Smooth muscle cell (in vitro differentiated cells): ENCODE measurements around the gene WAC. TPM values are rescaled to one million over a fixed set of nuclear protein-coding genes. Genes with fewer than 3 reads are reported as not detected.
"Not testable (repeated sequence)": the region's sequence is repeated elsewhere in the genome, so short reads cannot be mapped to it uniquely, and the experiment has no call there.

Experiments used
- DNase-seq: peaks from one replicate; lab custom pipeline; 2025; ENCODE audit not compliant: unreplicated experiment; lab: John Stamatoyannopoulos, UW
- H2AFZ ChIP-seq: fragments of 200-600 bp; sonication (generic); 2 replicates; pipeline ENCODE4 v1.6.0; 2016; ENCODE audit warnings: antibody characterized with exemption, low read depth, mild to moderate bottlenecking
- H3F3A ChIP-seq: fragments of 200-600 bp; sonication (generic); 2 replicates; pipeline ENCODE4 v1.6.0; 2017; ENCODE audit warnings: antibody characterized with exemption, low read depth
- H3K27ac ChIP-seq: fragments of 200-600 bp; sonication (generic); 2 replicates; pipeline ENCODE4 v1.5.1; 2016; ENCODE audit warnings: low read depth, mild to moderate bottlenecking
- H3K27me3 ChIP-seq: fragments of 200-600 bp; sonication (generic); 2 replicates; pipeline ENCODE4 v1.6.1; 2016; ENCODE audit warnings: low read depth, mild to moderate bottlenecking
- H3K36me3 ChIP-seq: fragments of 200-600 bp; sonication (generic); 2 replicates; pipeline ENCODE4 v1.5.1; 2016; ENCODE audit warnings: low read depth
- H3K4me1 ChIP-seq: fragments of 200-600 bp; sonication (generic); 2 replicates; pipeline ENCODE4 v1.5.1; 2016; ENCODE audit warnings: low read depth
- H3K4me2 ChIP-seq: fragments of 200-600 bp; sonication (generic); 2 replicates; pipeline ENCODE4 v1.6.0; 2016; ENCODE audit warnings: mild to moderate bottlenecking
- H3K4me3 ChIP-seq: fragments of 200-600 bp; sonication (generic); 2 replicates; pipeline ENCODE4 v1.5.1; 2016; ENCODE audit warnings: mild to moderate bottlenecking
- H3K79me2 ChIP-seq: fragments of 200-600 bp; sonication (generic); 2 replicates; pipeline ENCODE4 v1.6.0; 2016; ENCODE audit warnings: low read depth, mild to moderate bottlenecking
- H3K9ac ChIP-seq: fragments of 200-600 bp; sonication (generic); 2 replicates; pipeline ENCODE4 v1.6.0; 2016; ENCODE audit warnings: low read depth
- H3K9me3 ChIP-seq: fragments of 200-600 bp; sonication (generic); replicated peaks from 2 replicates; pipeline ENCODE4 v1.5.1; 2016; ENCODE audit warnings: low read depth
- H4K20me1 ChIP-seq: fragments of 200-600 bp; sonication (generic); 2 replicates; pipeline ENCODE4 v1.6.0; 2016; ENCODE audit warnings: low read depth
- CTCF ChIP-seq: fragments of 200-600 bp; sonication (generic); IDR thresholded peaks from 2 replicates; pipeline ENCODE4 v1.5.1; 2017; ENCODE audit warnings: borderline replicate concordance, mild to moderate bottlenecking, antibody characterized with exemption; ENCODE audit not compliant: insufficient read depth, poor library complexity, severe bottlenecking
- WGBS: methylation state at CpG from one replicate; pipeline ENCODE4 v1.1.7; 2016; ENCODE audit warnings: low lambda C conversion rate; 5-methylcytosine and 5-hydroxymethylcytosine counted together
- polyA plus RNA-seq: library from polyadenylated mRNA; unstranded; fragments of >200 nt; fragmentation: Nextera tagmentation; extraction: Ambion mirVana; gene quantifications from 2 replicates; pipeline ENCODE4 v1.2.1, GENCODE V29; 2016
- total RNA-seq: library from RNA; depleted of rRNA; stranded (reverse); fragments of >200 nt; gene quantifications from 2 replicates; pipeline ENCODE4 v1.2.3, GENCODE V29; 2014

WAC gene
- total and polyA plus RNA-seq, 2 experiments from 2014 or later, result 52.2 to 97.5 TPM

GRCh38 chr10:28570598-28570997 is 37.7 kb downstream of the WAC start:
- Histone ChIP-seq H2AFZ (no peak overlapping the region), H3K4me2 (no peak overlapping the region), H3K9ac (no peak overlapping the region), H3K9me3 (no peaks in the 10 kb centered on the region), H3K36me3 (no peaks in the 10 kb centered on the region), H4K20me1 (peaks cover 100% of the 10 kb centered on the region), H3F3A (peaks cover 16% of the 10 kb centered on the region), H3K27me3 (no peaks in the 10 kb centered on the region), H3K4me3 (no peak overlapping the region), H3K79me2 (peaks cover 100% of the 10 kb centered on the region), H3K4me1 (peaks cover 5% of the 10 kb centered on the region), H3K27ac (peak overlapping the region; percentile 68)
- no peak for DNase-seq
- whole genome bisulfite sequencing, result 94% methylated on average over 1 of the region's 1 CpG
- TF ChIP-seq CTCF, result no peak

GRCh38 chr10:28571265-28571664 is 38.3 kb downstream of the WAC start:
- Histone ChIP-seq H3K27ac (no peak overlapping the region), H3K27me3 (no peaks in the 10 kb centered on the region), H3K9ac (no peak overlapping the region), H3K4me2 (no peak overlapping the region), H3K9me3 (no peaks in the 10 kb centered on the region), H3K36me3 (no peaks in the 10 kb centered on the region), H2AFZ (no peak overlapping the region), H3F3A (peaks cover 11% of the 10 kb centered on the region), H3K79me2 (peaks cover 100% of the 10 kb centered on the region), H3K4me1 (peaks cover 5% of the 10 kb centered on the region), H4K20me1 (peaks cover 100% of the 10 kb centered on the region), H3K4me3 (no peak overlapping the region)
- TF ChIP-seq CTCF, result no peak
- no peak for DNase-seq
- 99% methylated on average over 6 of the region's 6 CpGs for WGBS

- H3K27ac ChIP-seq, H3K4me2 ChIP-seq, H3K36me3 ChIP-seq, H3K9ac ChIP-seq, H3K4me1 ChIP-seq, DNase-seq, H3K4me3 ChIP-seq, H3K27me3 ChIP-seq, H3F3A ChIP-seq, H2AFZ ChIP-seq, H3K9me3 ChIP-seq: not testable (repeated sequence)
- H3K79me2 ChIP-seq, result peaks cover 100% of the 10 kb centered on the region
- H4K20me1 ChIP-seq, result peaks cover 100% of the 10 kb centered on the region
- WGBS, result 93% methylated on average over 10 of the region's 10 CpGs
Measured at GRCh38 chr10:28574214-28574613, 41.3 kb downstream of the WAC start.

GRCh38 chr10:28575852-28576251 is 42.9 kb downstream of the WAC start:
- no peak overlapping the region for H3K4me2 ChIP-seq
- H2AFZ ChIP-seq, result no peak overlapping the region
- peaks cover 100% of the 10 kb centered on the region for H4K20me1 ChIP-seq
- no peaks in the 10 kb centered on the region for H3K9me3 ChIP-seq
- TF ChIP-seq CTCF, result no peak
- H3K27ac ChIP-seq, result no peak overlapping the region
- peaks cover 12% of the 10 kb centered on the region for H3F3A ChIP-seq
- no peak overlapping the region for H3K4me3 ChIP-seq
- H3K36me3 ChIP-seq, result no peaks in the 10 kb centered on the region
- no peaks in the 10 kb centered on the region for H3K27me3 ChIP-seq
- H3K9ac ChIP-seq, result no peak overlapping the region
- H3K4me1 ChIP-seq, result no peaks in the 10 kb centered on the region
- WGBS, result 94% methylated on average over 5 of the region's 5 CpGs
- H3K79me2 ChIP-seq, result peaks cover 100% of the 10 kb centered on the region
- DNase-seq, result no peak
